K562 (cell line): Measurements from ENCODE around the gene VPS26A. TPM values are rescaled to one million over a fixed set of nuclear protein-coding genes. Genes with fewer than 3 reads are reported as not detected.

ENCODE experiments used
- ELF1 ChIP-seq: fragments of 200-800 bp; sonication (Bioruptor generic); IDR thresholded peaks from 2 replicates; pipeline ENCODE4 v1.6.1; 2016; ENCODE audit warnings: missing genetic modification characterization, missing compliant biosample characterization
- ELF4 ChIP-seq: fragments of 450-650 bp; formaldehyde crosslinking; IDR thresholded peaks from 2 replicates; pipeline ENCODE4 v1.4.0; 2022; ENCODE audit warnings: missing genetic modification characterization
- HDAC1 ChIP-seq, 2 experiments: fragments of 450-650 bp; IDR thresholded peaks; 2 replicates each; pipeline ENCODE4 v1.6.1; 2016 to 2017; ENCODE audit warnings: inconsistent platforms in 1 of 2, mild to moderate bottlenecking in 1 of 2, moderate library complexity in 1 of 2
- KAT2B ChIP-seq: IDR thresholded peaks from one replicate; pipeline ENCODE4 v1.6.1; 2012; ENCODE audit warnings: low read depth, mild to moderate bottlenecking, control low read depth, inconsistent platforms, low read length, moderate library complexity
- L3MBTL2 ChIP-seq: fragments of 450-650 bp; IDR thresholded peaks from 2 replicates; pipeline ENCODE4 v1.6.1; 2016; ENCODE audit warnings: mild to moderate bottlenecking, moderate library complexity
- MIER1 ChIP-seq: fragments of 450-650 bp; IDR thresholded peaks from 2 replicates; pipeline ENCODE4 v1.6.1; 2016; ENCODE audit warnings: antibody characterized with exemption, mild to moderate bottlenecking, low read depth
- NELFE ChIP-seq: IDR thresholded peaks from 2 replicates; pipeline ENCODE4 v1.6.1; 2011; ENCODE audit warnings: mild to moderate bottlenecking; ENCODE audit not compliant: insufficient read depth, insufficient read length
- NONO ChIP-seq, 2 experiments: fragments of 200-400 bp in 1 of 2; fragments of 450-650 bp in 1 of 2; formaldehyde crosslinking in 1 of 2; IDR thresholded peaks; 2 replicates each; pipeline ENCODE4 v1.6.1; 2017; ENCODE audit warnings: low read depth in 2 of 2, mild to moderate bottlenecking in 2 of 2, moderate library complexity in 2 of 2, low read length in 1 of 2
- POLR2A ChIP-seq: fragments of 450-650 bp; conservative IDR thresholded peaks from 2 replicates; pipeline ENCODE4 v1.6.1; 2016
- TAF15 ChIP-seq: fragments of 200-400 bp; formaldehyde crosslinking; IDR thresholded peaks from 2 replicates; pipeline ENCODE4 v1.6.1; 2017; ENCODE audit warnings: mild to moderate bottlenecking, low read depth, low read length, moderate library complexity
- ZBED1 ChIP-seq: IDR thresholded peaks from 2 replicates; pipeline ENCODE4 v1.6.1; 2014
- ZNF780A ChIP-seq: fragments of 250-450 bp; sonication (Bioruptor Pico); IDR thresholded peaks from 2 replicates; pipeline ENCODE4 v1.5.0; 2021; ENCODE audit warnings: mild to moderate bottlenecking
- ZNF785 ChIP-seq: fragments of 250-450 bp; sonication (Bioruptor Pico); IDR thresholded peaks from 2 replicates; pipeline ENCODE4 v1.4.0; 2020; ENCODE audit warnings: mild to moderate bottlenecking
- polyA plus RNA-seq, 8 experiments: library from polyadenylated mRNA; depleted of rRNA in 4 of 8; stranded (reverse) in 5 of 8; unstranded in 3 of 8; fragments of >200 nt; fragmentation: Nextera tagmentation in 2 of 8; fragmentation: Illumina TruSeq in 1 of 8; extraction: Ambion mirVana in 2 of 8; extraction: Trizol in 1 of 8; gene quantifications; 2 replicates each; pipeline versions ENCODE4 v1.2.1 to v1.2.3, GENCODE V29; 2011 to 2014; ENCODE audit warnings: inconsistent platforms in 1 of 8, missing spikeins in 1 of 8
- total RNA-seq, 7 experiments: library from RNA; depleted of rRNA in 6 of 7; stranded (reverse); fragments of >200 nt in 6 of 7; fragmentation: Illumina TruSeq in 2 of 7; extraction: Trizol in 2 of 7; gene quantifications; 2 replicates each; pipeline versions ENCODE4 v1.2.1 to v1.2.3, GENCODE V29; 2011 to 2021; ENCODE audit warnings: low replicate concordance in 1 of 7
- TF ChIP-seq, protein P1 (sequence below): sonication (generic); formaldehyde crosslinking; IDR thresholded peaks from 2 replicates; pipeline ENCODE4 v1.8.0; 2022; ENCODE audit warnings: mild to moderate bottlenecking, low read depth, missing genetic modification reagents
- TF ChIP-seq, protein P2 (sequence below), 2 experiments: fragments of 450-650 bp in 1 of 2; sonication (generic) in 1 of 2; formaldehyde crosslinking in 1 of 2; IDR thresholded peaks; 2 replicates each; pipeline versions ENCODE4 v1.7.1 to v1.9.0; 2016 to 2022; ENCODE audit warnings: inconsistent platforms in 1 of 2, mild to moderate bottlenecking in 1 of 2, missing genetic modification reagents in 1 of 2
- TF ChIP-seq, protein P3 (sequence below): fragments of 250-450 bp; sonication (Bioruptor Pico); IDR thresholded peaks from 2 replicates; pipeline ENCODE4 v1.5.0; 2020; ENCODE audit warnings: mild to moderate bottlenecking, borderline replicate concordance

VPS26A gene
- total and polyA plus RNA-seq, 9 of the 15 experiments (the other 6 are each of a cell fraction or from before 2014, with no cell fraction given): 47.1 to 137 (median 69.3) TPM

DNA sequence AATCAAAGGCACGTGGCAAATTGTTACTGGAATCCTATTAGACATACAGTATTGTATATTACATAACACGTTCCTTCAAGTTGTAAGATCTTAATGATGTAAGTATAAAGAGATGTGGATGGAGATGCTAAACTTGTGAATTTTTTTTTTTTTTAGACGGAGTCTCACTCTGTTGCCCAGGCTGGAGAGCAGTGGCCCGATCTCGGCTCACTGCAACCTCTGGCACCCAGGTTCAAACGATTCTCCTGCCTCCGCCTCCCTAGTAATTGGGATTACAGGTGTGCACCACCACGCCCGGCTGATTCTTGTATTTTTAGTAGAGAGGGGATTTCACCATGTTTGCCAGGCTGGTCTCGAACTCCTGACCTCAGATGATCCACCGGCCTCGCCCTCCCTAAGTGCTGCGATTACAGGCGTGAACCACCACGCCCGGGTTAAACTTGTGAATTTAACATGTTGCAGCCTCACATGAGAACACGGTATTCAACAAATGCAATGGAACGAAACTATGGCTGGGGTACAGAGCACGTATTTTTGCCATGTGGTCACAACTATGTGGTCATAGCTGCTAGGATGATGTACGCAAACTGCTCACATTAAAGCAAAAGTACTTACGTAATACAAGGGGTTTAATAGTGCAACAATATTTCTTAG is 55.2 kb downstream of the VPS26A start (continued):
- TF ChIP-seq, protein P1, sequence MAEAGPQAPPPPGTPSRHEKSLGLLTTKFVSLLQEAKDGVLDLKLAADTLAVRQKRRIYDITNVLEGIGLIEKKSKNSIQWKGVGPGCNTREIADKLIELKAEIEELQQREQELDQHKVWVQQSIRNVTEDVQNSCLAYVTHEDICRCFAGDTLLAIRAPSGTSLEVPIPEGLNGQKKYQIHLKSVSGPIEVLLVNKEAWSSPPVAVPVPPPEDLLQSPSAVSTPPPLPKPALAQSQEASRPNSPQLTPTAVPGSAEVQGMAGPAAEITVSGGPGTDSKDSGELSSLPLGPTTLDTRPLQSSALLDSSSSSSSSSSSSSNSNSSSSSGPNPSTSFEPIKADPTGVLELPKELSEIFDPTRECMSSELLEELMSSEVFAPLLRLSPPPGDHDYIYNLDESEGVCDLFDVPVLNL: 0 out of 2 replicates have a peak, but pooled peaks have one; percentile 10
- no peak for TF ChIP-seq ELF4 (CRISPR knock-in tag)
- TF ChIP-seq, protein P2, sequence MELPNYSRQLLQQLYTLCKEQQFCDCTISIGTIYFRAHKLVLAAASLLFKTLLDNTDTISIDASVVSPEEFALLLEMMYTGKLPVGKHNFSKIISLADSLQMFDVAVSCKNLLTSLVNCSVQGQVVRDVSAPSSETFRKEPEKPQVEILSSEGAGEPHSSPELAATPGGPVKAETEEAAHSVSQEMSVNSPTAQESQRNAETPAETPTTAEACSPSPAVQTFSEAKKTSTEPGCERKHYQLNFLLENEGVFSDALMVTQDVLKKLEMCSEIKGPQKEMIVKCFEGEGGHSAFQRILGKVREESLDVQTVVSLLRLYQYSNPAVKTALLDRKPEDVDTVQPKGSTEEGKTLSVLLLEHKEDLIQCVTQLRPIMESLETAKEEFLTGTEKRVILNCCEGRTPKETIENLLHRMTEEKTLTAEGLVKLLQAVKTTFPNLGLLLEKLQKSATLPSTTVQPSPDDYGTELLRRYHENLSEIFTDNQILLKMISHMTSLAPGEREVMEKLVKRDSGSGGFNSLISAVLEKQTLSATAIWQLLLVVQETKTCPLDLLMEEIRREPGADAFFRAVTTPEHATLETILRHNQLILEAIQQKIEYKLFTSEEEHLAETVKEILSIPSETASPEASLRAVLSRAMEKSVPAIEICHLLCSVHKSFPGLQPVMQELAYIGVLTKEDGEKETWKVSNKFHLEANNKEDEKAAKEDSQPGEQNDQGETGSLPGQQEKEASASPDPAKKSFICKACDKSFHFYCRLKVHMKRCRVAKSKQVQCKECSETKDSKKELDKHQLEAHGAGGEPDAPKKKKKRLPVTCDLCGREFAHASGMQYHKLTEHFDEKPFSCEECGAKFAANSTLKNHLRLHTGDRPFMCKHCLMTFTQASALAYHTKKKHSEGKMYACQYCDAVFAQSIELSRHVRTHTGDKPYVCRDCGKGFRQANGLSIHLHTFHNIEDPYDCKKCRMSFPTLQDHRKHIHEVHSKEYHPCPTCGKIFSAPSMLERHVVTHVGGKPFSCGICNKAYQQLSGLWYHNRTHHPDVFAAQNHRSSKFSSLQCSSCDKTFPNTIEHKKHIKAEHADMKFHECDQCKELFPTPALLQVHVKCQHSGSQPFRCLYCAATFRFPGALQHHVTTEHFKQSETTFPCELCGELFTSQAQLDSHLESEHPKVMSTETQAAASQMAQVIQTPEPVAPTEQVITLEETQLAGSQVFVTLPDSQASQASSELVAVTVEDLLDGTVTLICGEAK (IDR thresholded peaks at IDR 0.05): no peak
- TF ChIP-seq, protein P2 (CRISPR knock-in tag; IDR thresholded peaks at IDR 0.05): no peak
- TF ChIP-seq KAT2B: no peak
- no peak for TF ChIP-seq ZNF785
- TF ChIP-seq L3MBTL2: no peak
- TF ChIP-seq NONO (IDR thresholded peaks at IDR 0.05; ENCODE audit: low read depth in 2 of 2, low read length in 1 of 2): no peak
- no peak for TF ChIP-seq ELF1
- TF ChIP-seq, protein P3, sequence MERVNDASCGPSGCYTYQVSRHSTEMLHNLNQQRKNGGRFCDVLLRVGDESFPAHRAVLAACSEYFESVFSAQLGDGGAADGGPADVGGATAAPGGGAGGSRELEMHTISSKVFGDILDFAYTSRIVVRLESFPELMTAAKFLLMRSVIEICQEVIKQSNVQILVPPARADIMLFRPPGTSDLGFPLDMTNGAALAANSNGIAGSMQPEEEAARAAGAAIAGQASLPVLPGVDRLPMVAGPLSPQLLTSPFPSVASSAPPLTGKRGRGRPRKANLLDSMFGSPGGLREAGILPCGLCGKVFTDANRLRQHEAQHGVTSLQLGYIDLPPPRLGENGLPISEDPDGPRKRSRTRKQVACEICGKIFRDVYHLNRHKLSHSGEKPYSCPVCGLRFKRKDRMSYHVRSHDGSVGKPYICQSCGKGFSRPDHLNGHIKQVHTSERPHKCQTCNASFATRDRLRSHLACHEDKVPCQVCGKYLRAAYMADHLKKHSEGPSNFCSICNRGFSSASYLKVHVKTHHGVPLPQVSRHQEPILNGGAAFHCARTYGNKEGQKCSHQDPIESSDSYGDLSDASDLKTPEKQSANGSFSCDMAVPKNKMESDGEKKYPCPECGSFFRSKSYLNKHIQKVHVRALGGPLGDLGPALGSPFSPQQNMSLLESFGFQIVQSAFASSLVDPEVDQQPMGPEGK (CRISPR knock-in tag): no peak
- no peak for TF ChIP-seq MIER1
- TF ChIP-seq NELFE: no peak
- no peak for TF ChIP-seq ZBED1
- TF ChIP-seq TAF15: no peak
- TF ChIP-seq HDAC1 (IDR thresholded peaks at IDR 0.05): no peak
- no peak for TF ChIP-seq POLR2A
- no peak for TF ChIP-seq ZNF780A (CRISPR knock-in tag)
